ENCODE results near the gene PTCHD4.
"Not testable (repeated sequence)": the region's sequence is repeated elsewhere in the genome, so short reads cannot be mapped to it uniquely, and the experiment has no call there.

PTCHD4 gene

GRCh38 chr6:48116699-48117645 lies 6.0 kb upstream of the PTCHD4 start:
- in situ Hi-C loops (cut with MboI; ENCODE audit: low sequenced_read_pairs, unreplicated experiment) = no loop called here
- DNase-seq (ENCODE audit: low spot score) = no peak
- no peak for TF ChIP-seq CTCF (IDR thresholded peaks at IDR 0.05; ENCODE audit: borderline replicate concordance, control extremely low read depth, extremely low read depth, insufficient read depth, missing control alignments)

GRCh38 chr6:48113130-48113529 lies 2.1 kb upstream of the PTCHD4 start:
- DNase-seq (ENCODE audit: low spot score) = no peak
- no peak for TF ChIP-seq CTCF (IDR thresholded peaks at IDR 0.05; ENCODE audit: borderline replicate concordance, control extremely low read depth, extremely low read depth, insufficient read depth, missing control alignments)
- in situ Hi-C loops (cut with MboI; ENCODE audit: low sequenced_read_pairs, unreplicated experiment) = no loop called here

GRCh38 chr6:48111575-48111974 lies 578 bp upstream of the PTCHD4 start:
- in situ Hi-C loops (cut with MboI; ENCODE audit: low sequenced_read_pairs, unreplicated experiment) = no loop called here
- no peak for DNase-seq (ENCODE audit: low spot score)
- no peak for TF ChIP-seq CTCF (IDR thresholded peaks at IDR 0.05; ENCODE audit: borderline replicate concordance, control extremely low read depth, extremely low read depth, insufficient read depth, missing control alignments)

- in situ Hi-C loops (cut with MboI; ENCODE audit: low sequenced_read_pairs, unreplicated experiment) = no loop called here
- DNase-seq (ENCODE audit: low spot score) = no peak
- no peak for TF ChIP-seq CTCF (IDR thresholded peaks at IDR 0.05; ENCODE audit: borderline replicate concordance, control extremely low read depth, extremely low read depth, insufficient read depth, missing control alignments)
Measured at GRCh38 chr6:48110436-48111142, 408 bp downstream of the PTCHD4 start.

GRCh38 chr6:48109944-48110343 lies 1.1 kb downstream of the PTCHD4 start:
- TF ChIP-seq CTCF (IDR thresholded peaks at IDR 0.05; ENCODE audit: borderline replicate concordance, control extremely low read depth, extremely low read depth, insufficient read depth, missing control alignments) = no peak
- in situ Hi-C loops (cut with MboI; ENCODE audit: low sequenced_read_pairs, unreplicated experiment) = no loop called here
- DNase-seq (ENCODE audit: low spot score) = no peak

- in situ Hi-C loops (cut with MboI; ENCODE audit: low sequenced_read_pairs, unreplicated experiment); DNase-seq (ENCODE audit: low spot score): not testable (repeated sequence)
Measured at GRCh38 chr6:48102476-48103195, 8.4 kb downstream of the PTCHD4 start.
